ENCODE results near the gene RTKN2. TPM values are rescaled to one million over a fixed set of nuclear protein-coding genes. Genes with fewer than 3 reads are reported as not detected.

RTKN2 gene
- polyA plus RNA-seq, 1 donor from 2014 or later = 4.7 TPM

DNA sequence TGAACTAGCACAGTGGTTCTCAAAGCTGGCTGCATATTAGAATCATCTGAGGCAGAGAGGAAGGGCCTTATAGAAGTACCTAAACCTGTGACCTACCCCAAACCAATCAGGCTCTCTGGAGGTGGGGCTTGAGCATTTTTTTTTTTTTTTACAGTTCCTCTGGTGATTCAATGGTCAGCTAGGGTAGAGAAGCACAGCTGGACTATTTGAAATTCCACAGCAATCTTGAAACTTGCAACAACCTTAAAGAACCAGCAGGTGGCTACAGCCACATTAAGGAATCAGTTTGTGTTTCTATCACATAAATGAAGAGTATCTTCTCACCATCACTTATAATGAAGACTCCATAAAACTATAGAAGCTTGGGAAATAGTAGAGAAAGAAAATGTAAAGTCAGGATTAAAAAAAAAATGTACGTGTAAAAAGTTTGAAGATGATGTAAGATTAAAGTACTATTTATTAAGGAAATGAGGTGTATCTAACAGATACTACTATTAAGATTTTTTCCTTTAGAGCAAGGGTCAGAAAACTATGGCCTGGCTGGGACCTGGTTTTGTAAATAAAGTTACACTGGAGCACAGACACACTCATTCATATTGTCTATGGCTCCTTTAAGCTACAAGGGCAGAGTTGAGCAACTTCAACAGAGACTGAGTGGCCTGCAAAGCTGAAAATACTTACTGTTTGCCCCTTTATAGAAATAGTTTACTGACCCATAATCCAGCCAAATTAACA, 3.8 kb downstream of the RTKN2 start:
- Histone ChIP-seq H3K9me2 (ENCODE audit: insufficient read depth, low read length) (no peaks in the 10 kb centered on the region), H3K27ac (ENCODE audit: low read length) (no peak overlapping the region), H3K27me3 (ENCODE audit: insufficient read depth, low read depth, low read length) (no peaks in the 10 kb centered on the region), H2AFZ (ENCODE audit: low read depth, low read length) (no peak overlapping the region), H3F3A (ENCODE audit: insufficient read depth, low read length, poor library complexity, severe bottlenecking) (no peaks in the 10 kb centered on the region), H3K9ac (ENCODE audit: low read length) (no peak overlapping the region), H3K4me2 (ENCODE audit: low read length) (no peak overlapping the region), H3K4me3 (ENCODE audit: low read length) (no peak overlapping the region), H3K79me2 (replicated peaks; ENCODE audit: insufficient read depth, low read length) (peaks cover 39% of the 10 kb centered on the region), H3K36me3 (ENCODE audit: insufficient read depth, low read length) (no peaks in the 10 kb centered on the region), H4K20me1 (ENCODE audit: insufficient read depth) (no peaks in the 10 kb centered on the region), H3K9me3 (ENCODE audit: low read length) (no peaks in the 10 kb centered on the region)
- TF ChIP-seq, protein P1, sequence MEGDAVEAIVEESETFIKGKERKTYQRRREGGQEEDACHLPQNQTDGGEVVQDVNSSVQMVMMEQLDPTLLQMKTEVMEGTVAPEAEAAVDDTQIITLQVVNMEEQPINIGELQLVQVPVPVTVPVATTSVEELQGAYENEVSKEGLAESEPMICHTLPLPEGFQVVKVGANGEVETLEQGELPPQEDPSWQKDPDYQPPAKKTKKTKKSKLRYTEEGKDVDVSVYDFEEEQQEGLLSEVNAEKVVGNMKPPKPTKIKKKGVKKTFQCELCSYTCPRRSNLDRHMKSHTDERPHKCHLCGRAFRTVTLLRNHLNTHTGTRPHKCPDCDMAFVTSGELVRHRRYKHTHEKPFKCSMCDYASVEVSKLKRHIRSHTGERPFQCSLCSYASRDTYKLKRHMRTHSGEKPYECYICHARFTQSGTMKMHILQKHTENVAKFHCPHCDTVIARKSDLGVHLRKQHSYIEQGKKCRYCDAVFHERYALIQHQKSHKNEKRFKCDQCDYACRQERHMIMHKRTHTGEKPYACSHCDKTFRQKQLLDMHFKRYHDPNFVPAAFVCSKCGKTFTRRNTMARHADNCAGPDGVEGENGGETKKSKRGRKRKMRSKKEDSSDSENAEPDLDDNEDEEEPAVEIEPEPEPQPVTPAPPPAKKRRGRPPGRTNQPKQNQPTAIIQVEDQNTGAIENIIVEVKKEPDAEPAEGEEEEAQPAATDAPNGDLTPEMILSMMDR (IDR thresholded peaks at IDR 0.05; ENCODE audit: poor library complexity, severe bottlenecking) = peak; percentile 77
- TF ChIP-seq SMC3 (conservative IDR thresholded peaks at IDR 0.05; ENCODE audit: poor library complexity) (peak; percentile 79), TAF1 (IDR thresholded peaks at IDR 0.05; ENCODE audit: low read depth) (no peak), RAD21 (conservative IDR thresholded peaks at IDR 0.05) (peak; percentile 67)
- TF ChIP-seq, protein P2, sequence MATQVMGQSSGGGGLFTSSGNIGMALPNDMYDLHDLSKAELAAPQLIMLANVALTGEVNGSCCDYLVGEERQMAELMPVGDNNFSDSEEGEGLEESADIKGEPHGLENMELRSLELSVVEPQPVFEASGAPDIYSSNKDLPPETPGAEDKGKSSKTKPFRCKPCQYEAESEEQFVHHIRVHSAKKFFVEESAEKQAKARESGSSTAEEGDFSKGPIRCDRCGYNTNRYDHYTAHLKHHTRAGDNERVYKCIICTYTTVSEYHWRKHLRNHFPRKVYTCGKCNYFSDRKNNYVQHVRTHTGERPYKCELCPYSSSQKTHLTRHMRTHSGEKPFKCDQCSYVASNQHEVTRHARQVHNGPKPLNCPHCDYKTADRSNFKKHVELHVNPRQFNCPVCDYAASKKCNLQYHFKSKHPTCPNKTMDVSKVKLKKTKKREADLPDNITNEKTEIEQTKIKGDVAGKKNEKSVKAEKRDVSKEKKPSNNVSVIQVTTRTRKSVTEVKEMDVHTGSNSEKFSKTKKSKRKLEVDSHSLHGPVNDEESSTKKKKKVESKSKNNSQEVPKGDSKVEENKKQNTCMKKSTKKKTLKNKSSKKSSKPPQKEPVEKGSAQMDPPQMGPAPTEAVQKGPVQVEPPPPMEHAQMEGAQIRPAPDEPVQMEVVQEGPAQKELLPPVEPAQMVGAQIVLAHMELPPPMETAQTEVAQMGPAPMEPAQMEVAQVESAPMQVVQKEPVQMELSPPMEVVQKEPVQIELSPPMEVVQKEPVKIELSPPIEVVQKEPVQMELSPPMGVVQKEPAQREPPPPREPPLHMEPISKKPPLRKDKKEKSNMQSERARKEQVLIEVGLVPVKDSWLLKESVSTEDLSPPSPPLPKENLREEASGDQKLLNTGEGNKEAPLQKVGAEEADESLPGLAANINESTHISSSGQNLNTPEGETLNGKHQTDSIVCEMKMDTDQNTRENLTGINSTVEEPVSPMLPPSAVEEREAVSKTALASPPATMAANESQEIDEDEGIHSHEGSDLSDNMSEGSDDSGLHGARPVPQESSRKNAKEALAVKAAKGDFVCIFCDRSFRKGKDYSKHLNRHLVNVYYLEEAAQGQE (IDR thresholded peaks at IDR 0.05; ENCODE audit: borderline replicate concordance) = no peak

- no peak overlapping the region for H2AFZ ChIP-seq (ENCODE audit: low read depth, low read length)
- H3K4me2 ChIP-seq (ENCODE audit: low read length) = no peak overlapping the region
- H3F3A ChIP-seq (ENCODE audit: insufficient read depth, low read length, poor library complexity, severe bottlenecking) = no peaks in the 10 kb centered on the region
- no peaks in the 10 kb centered on the region for H3K27me3 ChIP-seq (ENCODE audit: insufficient read depth, low read depth, low read length)
- no peak overlapping the region for H3K9ac ChIP-seq (ENCODE audit: low read length)
- H3K4me3 ChIP-seq (ENCODE audit: low read length) = no peak overlapping the region
- no peak overlapping the region for H3K27ac ChIP-seq (ENCODE audit: low read length)
- H3K36me3 ChIP-seq (ENCODE audit: insufficient read depth, low read length) = no peaks in the 10 kb centered on the region
- H3K9me3 ChIP-seq (ENCODE audit: low read length) = no peaks in the 10 kb centered on the region
- H4K20me1 ChIP-seq (ENCODE audit: insufficient read depth) = no peaks in the 10 kb centered on the region
- H3K9me2 ChIP-seq (ENCODE audit: insufficient read depth, low read length) = no peaks in the 10 kb centered on the region
- TF ChIP-seq RAD21 (conservative IDR thresholded peaks at IDR 0.05) = no peak
- TF ChIP-seq, protein P1 (IDR thresholded peaks at IDR 0.05; ENCODE audit: poor library complexity, severe bottlenecking) = no peak
- TF ChIP-seq MXI1 (conservative IDR thresholded peaks at IDR 0.05; ENCODE audit: poor library complexity, severe bottlenecking) = no peak
- TF ChIP-seq SMC3 (conservative IDR thresholded peaks at IDR 0.05; ENCODE audit: poor library complexity) = no peak
- TF ChIP-seq, protein P2 (IDR thresholded peaks at IDR 0.05; ENCODE audit: borderline replicate concordance) = no peak
- no peak for TF ChIP-seq EZH2 (IDR thresholded peaks at IDR 0.05; ENCODE audit: borderline replicate concordance, insufficient read depth, low read length, poor library complexity, severe bottlenecking)
- no peak for TF ChIP-seq EP300 (conservative IDR thresholded peaks at IDR 0.05; ENCODE audit: poor library complexity, severe bottlenecking)
- no peak for TF ChIP-seq TAF1 (IDR thresholded peaks at IDR 0.05; ENCODE audit: low read depth)
- no peak for TF ChIP-seq POLR2AphosphoS5 (IDR thresholded peaks at IDR 0.05)
- peaks cover 39% of the 10 kb centered on the region for H3K79me2 ChIP-seq (replicated peaks; ENCODE audit: insufficient read depth, low read length)
Observed at GRCh38 chr10:62264126-62264525, 4.5 kb downstream of the RTKN2 start.

Data from neural cell (in vitro differentiated cells).